ENCODE data around the gene AGAP4. TPM values are rescaled to one million over a fixed set of nuclear protein-coding genes. Genes with fewer than 3 reads are reported as not detected.
A peak's percentile ranks its signal among the peaks of the same experiment; 100 is the strongest.
"Not testable (repeated sequence)": the region's sequence is repeated elsewhere in the genome, so short reads cannot be mapped to it uniquely, and the experiment has no call there.

The AGAP4 gene
- 20.8 and 21.0 TPM in 2 replicates for total RNA-seq

GRCh38 chr10:45847400-45847799 lies at the start of gene AGAP4:
Gene AGAP4 (minus strand): TSS chr10:45847500. CDS start chr10:45847347, 153 bp downstream.
- H3K9me3 Mint-ChIP-seq; intact Hi-C loops (cut with micrococcal nuclease); H3K4me1 Mint-ChIP-seq; H3K4me3 Mint-ChIP-seq; H3K27me3 Mint-ChIP-seq; H3K27ac Mint-ChIP-seq; H3K36me3 Mint-ChIP-seq (ENCODE audit: low read depth); DNase-seq: not testable (repeated sequence)

DNA sequence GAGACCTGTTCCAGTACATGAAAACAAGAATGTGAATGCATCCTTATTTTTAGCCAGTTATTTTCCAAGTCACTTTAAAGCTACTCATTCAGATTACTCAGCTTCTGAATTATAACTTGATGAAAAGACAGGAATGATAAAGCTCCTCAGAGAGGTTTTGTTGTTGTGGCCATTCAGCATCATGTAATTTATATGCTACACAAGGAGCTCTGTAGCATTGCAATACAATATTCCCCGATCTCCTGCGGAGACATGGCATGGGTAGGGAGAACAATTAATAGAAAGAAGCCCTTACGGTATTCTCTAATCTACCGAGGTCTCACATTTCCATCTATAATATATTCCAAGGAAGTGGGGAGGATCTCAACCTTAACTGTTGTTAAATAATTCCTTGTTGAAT lies 43.4 kb upstream of the AGAP4 start:
- H3K27ac Mint-ChIP-seq; DNase-seq; H3K4me1 Mint-ChIP-seq; H3K9me3 Mint-ChIP-seq; H3K36me3 Mint-ChIP-seq (ENCODE audit: low read depth); H3K27me3 Mint-ChIP-seq; H3K4me3 Mint-ChIP-seq; intact Hi-C loops (cut with micrococcal nuclease): not testable (repeated sequence)

GRCh38 chr10:45889539-45890230 lies 42.4 kb upstream of the AGAP4 start:
- H3K27ac Mint-ChIP-seq; H3K4me3 Mint-ChIP-seq; H3K9me3 Mint-ChIP-seq; H3K4me1 Mint-ChIP-seq; H3K27me3 Mint-ChIP-seq; DNase-seq; intact Hi-C loops (cut with micrococcal nuclease); H3K36me3 Mint-ChIP-seq (ENCODE audit: low read depth): not testable (repeated sequence)

DNA sequence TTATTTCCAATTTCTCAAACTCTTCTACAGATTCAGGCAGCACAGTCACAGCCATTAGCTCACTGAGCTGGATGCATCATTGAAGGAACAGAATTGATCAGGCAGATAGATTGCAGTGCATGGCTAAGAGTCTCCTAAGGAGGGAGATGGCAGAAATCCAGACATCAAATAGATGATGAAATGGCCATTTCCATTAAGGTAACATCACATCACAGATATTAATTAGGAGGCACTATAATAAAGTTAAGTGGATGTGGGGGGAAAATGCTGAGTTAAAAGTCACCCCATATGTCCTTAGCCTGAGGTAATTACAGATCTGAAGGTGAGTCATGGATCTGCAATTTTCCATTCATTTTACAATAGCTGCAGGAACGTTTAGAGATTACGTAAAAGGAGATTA lies 35.6 kb upstream of the AGAP4 start:
- intact Hi-C loops (cut with micrococcal nuclease); H3K27me3 Mint-ChIP-seq; H3K27ac Mint-ChIP-seq; H3K36me3 Mint-ChIP-seq (ENCODE audit: low read depth); DNase-seq; H3K9me3 Mint-ChIP-seq; H3K4me1 Mint-ChIP-seq; H3K4me3 Mint-ChIP-seq: not testable (repeated sequence)

GRCh38 chr10:45865404-45865803 lies 18.1 kb upstream of the AGAP4 start:
- H3K4me1 Mint-ChIP-seq; intact Hi-C loops (cut with micrococcal nuclease); H3K27ac Mint-ChIP-seq; H3K36me3 Mint-ChIP-seq (ENCODE audit: low read depth); H3K4me3 Mint-ChIP-seq; H3K9me3 Mint-ChIP-seq; H3K27me3 Mint-ChIP-seq; DNase-seq: not testable (repeated sequence)

GRCh38 chr10:45864264-45864663 lies 17.0 kb upstream of the AGAP4 start:
- H3K27ac Mint-ChIP-seq; intact Hi-C loops (cut with micrococcal nuclease); H3K27me3 Mint-ChIP-seq; H3K36me3 Mint-ChIP-seq (ENCODE audit: low read depth); H3K4me3 Mint-ChIP-seq; H3K9me3 Mint-ChIP-seq; DNase-seq; H3K4me1 Mint-ChIP-seq: not testable (repeated sequence)

GRCh38 chr10:45863632-45864031 lies 16.3 kb upstream of the AGAP4 start:
- intact Hi-C loops (cut with micrococcal nuclease) = not testable (repeated sequence)

DNA sequence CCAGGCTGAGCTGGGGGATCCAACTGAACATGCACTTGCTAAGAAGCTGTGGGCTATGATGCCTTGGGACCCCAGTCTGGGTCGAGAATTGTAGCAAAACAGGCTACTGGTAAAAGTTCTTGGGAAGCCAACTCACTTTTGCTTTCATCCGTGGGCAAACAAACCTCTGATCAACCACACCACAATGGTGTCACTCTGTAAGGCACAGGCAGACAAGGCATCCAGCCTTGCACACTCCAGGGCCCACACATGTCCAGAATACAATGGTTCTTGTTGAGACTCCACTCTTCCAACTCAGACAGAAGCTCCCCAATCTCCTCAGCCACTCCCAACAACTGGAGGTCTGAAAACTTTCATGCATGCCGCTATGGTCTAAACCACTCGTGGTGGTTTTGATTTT lies 10.6 kb upstream of the AGAP4 start:
- H3K27me3 Mint-ChIP-seq; H3K4me3 Mint-ChIP-seq; H3K9me3 Mint-ChIP-seq; H3K4me1 Mint-ChIP-seq; intact Hi-C loops (cut with micrococcal nuclease); DNase-seq; H3K27ac Mint-ChIP-seq; H3K36me3 Mint-ChIP-seq (ENCODE audit: low read depth): not testable (repeated sequence)

More at GRCh38 chr10:45863632-45864031, 16.3 kb upstream of the AGAP4 start:
- not testable (repeated sequence) for H3K27ac Mint-ChIP-seq; H3K36me3 Mint-ChIP-seq (ENCODE audit: low read depth); H3K4me3 Mint-ChIP-seq; H3K27me3 Mint-ChIP-seq; H3K4me1 Mint-ChIP-seq; H3K9me3 Mint-ChIP-seq; DNase-seq

DNA sequence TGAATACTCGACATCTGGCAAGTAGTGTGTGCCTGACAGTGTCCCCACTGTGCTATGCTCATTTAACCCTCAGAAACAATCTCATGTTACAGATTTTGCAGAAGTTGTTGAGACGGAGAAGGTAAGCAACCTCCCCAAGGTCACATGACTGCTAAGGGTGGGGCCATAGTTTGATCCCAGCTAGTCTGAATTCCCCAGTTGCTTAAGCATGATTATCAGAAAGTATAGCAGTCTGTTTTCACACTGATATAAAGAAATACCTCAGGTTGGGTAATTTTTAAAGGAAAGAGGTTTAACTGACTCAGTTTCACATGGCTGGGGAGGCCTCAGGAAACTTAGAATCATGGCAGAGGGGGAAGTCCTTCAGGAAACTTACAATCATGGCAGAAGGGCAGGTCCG lies 1.2 kb upstream of the AGAP4 start:
- intact Hi-C loops (cut with micrococcal nuclease); DNase-seq; H3K4me3 Mint-ChIP-seq; H3K4me1 Mint-ChIP-seq; H3K36me3 Mint-ChIP-seq (ENCODE audit: low read depth); H3K27me3 Mint-ChIP-seq; H3K9me3 Mint-ChIP-seq; H3K27ac Mint-ChIP-seq: not testable (repeated sequence)

GRCh38 chr10:45822918-45823317 lies 24.4 kb downstream of the AGAP4 start:
- intact Hi-C loops (cut with micrococcal nuclease); H3K9me3 Mint-ChIP-seq; H3K27ac Mint-ChIP-seq; H3K27me3 Mint-ChIP-seq; H3K4me3 Mint-ChIP-seq; H3K4me1 Mint-ChIP-seq; DNase-seq; H3K36me3 Mint-ChIP-seq (ENCODE audit: low read depth): not testable (repeated sequence)

DNA sequence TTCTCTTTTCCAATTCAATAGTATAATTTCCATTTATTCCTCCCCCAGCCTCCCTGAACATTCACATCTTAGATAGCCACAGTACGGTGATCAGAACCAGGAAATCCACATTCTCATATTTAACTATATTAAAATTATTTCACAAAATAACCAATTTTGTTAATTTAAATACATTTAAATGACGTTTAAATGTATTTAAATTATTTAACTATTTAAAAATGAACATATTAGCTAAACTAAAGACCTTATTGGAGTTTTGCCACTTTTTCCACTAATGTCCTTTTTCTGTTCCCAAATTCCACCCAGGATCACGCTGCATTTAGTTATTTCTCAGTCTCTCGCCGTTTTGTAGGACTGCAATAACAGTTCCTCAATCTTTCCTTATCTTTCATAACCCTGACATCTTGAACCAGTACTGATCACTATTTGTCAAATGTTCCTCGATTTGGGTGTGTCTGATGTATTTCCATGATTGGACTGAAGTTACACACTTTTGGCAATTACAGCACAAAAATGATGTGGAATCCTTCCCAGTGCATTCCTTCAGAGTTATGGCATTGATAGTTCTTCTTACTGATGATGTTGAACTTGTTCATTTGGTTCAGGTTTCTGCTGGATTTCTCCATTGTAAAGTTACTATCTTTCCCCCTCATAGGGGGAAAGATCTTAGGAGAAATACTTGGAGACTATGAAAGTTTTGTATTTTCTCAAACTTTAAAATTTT lies 27.0 kb downstream of the AGAP4 start:
- H3K4me3 Mint-ChIP-seq; H3K4me1 Mint-ChIP-seq; H3K9me3 Mint-ChIP-seq; H3K36me3 Mint-ChIP-seq (ENCODE audit: low read depth); H3K27me3 Mint-ChIP-seq; intact Hi-C loops (cut with micrococcal nuclease); H3K27ac Mint-ChIP-seq; DNase-seq: not testable (repeated sequence)

GRCh38 chr10:45819552-45819951 lies 27.7 kb downstream of the AGAP4 start:
- intact Hi-C loops (cut with micrococcal nuclease) = no loop called here
- DNase-seq = peak; percentile 35
- no peaks in the 10 kb centered on the region for H3K9me3 Mint-ChIP-seq
- no peaks in the 10 kb centered on the region for H3K4me1 Mint-ChIP-seq
- H3K4me3 Mint-ChIP-seq = no peak overlapping the region
- no peak overlapping the region for H3K27ac Mint-ChIP-seq
- peaks cover 2% of the 10 kb centered on the region for H3K36me3 Mint-ChIP-seq (ENCODE audit: low read depth)
- H3K27me3 Mint-ChIP-seq = no peaks in the 10 kb centered on the region

DNA sequence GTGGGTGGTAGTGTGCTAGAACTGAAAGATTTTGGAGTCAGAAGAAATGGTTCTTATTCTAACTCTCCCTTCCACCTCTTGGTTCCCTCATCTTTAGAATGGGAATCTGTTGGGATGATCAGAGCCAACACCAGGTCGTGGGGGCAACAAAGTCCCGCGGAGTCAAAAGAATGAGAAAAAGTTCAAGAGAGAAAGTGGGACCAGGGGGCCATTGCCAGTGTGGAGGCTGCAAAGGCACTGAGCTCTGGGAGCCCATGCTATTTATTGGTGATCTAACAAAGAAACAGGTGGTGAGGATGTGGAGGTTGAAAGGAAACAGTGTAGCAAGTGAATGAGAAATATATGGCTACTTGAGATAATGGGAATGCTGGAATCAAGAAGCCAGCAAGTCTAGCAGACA lies 29.4 kb downstream of the AGAP4 start:
- Mint-ChIP-seq H3K4me3 (no peak overlapping the region), H3K4me1 (no peaks in the 10 kb centered on the region), H3K36me3 (ENCODE audit: low read depth) (no peaks in the 10 kb centered on the region), H3K9me3 (no peaks in the 10 kb centered on the region), H3K27ac (no peak overlapping the region), H3K27me3 (no peaks in the 10 kb centered on the region)
- intact Hi-C loops (cut with micrococcal nuclease) = no loop called here
- peak; percentile 46 for DNase-seq

GRCh38 chr10:45817130-45817859 lies 30.0 kb downstream of the AGAP4 start:
- no peaks in the 10 kb centered on the region for H3K36me3 Mint-ChIP-seq (ENCODE audit: low read depth)
- no peak overlapping the region for H3K4me3 Mint-ChIP-seq
- no peak overlapping the region for H3K27ac Mint-ChIP-seq
- H3K9me3 Mint-ChIP-seq = no peaks in the 10 kb centered on the region
- no peaks in the 10 kb centered on the region for H3K27me3 Mint-ChIP-seq
- no peaks in the 10 kb centered on the region for H3K4me1 Mint-ChIP-seq
- DNase-seq = peak; percentile 34
- intact Hi-C loops (cut with micrococcal nuclease) = no loop called here
